ENCODE results near the gene RREB1. TPM values are rescaled to one million over a fixed set of nuclear protein-coding genes. Genes with fewer than 3 reads are reported as not detected.

The RREB1 gene
- total and polyA plus RNA-seq, 2 of the 4 experiments (the other 2 are of a cell fraction) = 8.4 to 14.5 TPM

DNA sequence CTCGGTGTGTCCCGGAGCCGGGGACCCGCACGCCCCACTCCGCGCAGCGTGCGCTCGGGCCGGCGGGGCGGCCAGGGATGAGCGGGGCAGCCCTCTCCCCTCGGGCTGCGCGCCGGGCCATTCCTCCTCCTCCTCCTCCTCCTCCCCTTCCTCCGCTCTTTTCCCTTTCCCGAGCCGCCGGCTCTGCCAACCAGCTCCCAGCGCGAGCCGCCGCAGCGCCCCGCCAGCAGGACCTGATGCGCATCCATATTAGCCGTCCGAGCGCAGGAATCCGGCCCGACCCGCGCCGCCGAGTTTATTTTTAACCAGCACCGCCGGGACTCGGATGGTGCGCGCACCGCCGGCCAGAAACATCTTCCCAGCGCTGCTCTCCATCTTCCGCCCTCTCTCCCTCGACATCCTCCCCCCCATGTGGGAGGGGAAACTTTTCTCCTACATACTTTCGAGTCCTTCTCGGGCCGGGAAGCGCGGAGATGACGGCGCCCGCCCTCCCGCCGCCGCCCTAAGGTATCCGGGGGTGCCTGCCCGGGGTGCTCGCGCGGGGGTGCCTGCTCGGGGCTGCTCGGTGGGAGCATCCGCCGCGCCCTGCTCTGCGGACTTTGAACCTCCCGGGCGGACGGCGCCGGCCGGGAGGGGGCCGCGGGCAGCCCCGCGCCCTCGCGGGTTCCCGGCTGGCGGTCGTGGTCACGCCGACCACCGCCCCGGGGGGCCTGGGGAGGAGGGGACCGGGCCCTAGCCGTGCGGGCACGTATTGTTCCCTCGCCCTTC, 619 bp downstream of the RREB1 start:
- TF ChIP-seq MXI1 (IDR thresholded peaks at IDR 0.05; ENCODE audit: borderline replicate concordance, low read depth, low read length) (no peak; the same call in 1 of the 2 replicates), RAD21 (IDR thresholded peaks at IDR 0.05; ENCODE audit: low read length) (peak; percentile 0; the same call in 1 of the 2 replicates)
- H3K56ac ChIP-seq (ENCODE audit: extremely low read depth, insufficient read depth, low read length) = peak overlapping the region; percentile 89
- H2BK5ac ChIP-seq (ENCODE audit: low read depth, low read length, poor library complexity, severe bottlenecking) = peak overlapping the region; percentile 98
- peak overlapping the region; percentile 98; the same call in 1 of the 2 replicates for H3K23ac ChIP-seq (ENCODE audit: low read depth, low read length)
- peaks cover 39% of the 10 kb centered on the region for H4K20me1 ChIP-seq (ENCODE audit: insufficient read depth, low read length)
- H3K14ac ChIP-seq (replicated peaks; ENCODE audit: low read depth, low read length) = peak overlapping the region; percentile 97
- peak overlapping the region; percentile 98 for H2AK9ac ChIP-seq (replicated peaks; ENCODE audit: low read depth, low read length, poor library complexity)
- POLR2A ChIA-PET (ENCODE audit: unreplicated experiment) = interaction anchor here (0.6 kb wide), 1 partner anchor 219 kb away, joined by 3 read pairs; no protein-coding TSS in a partner anchor
- H2AK5ac ChIP-seq (ENCODE audit: low read depth, low read length) = peak overlapping the region; percentile 86; the same call in 1 of the 2 replicates
- H3K36me3 ChIP-seq (ENCODE audit: control insufficient read depth, insufficient read depth, low read length) = no peaks in the 10 kb centered on the region
- peak overlapping the region; percentile 94 for H3K4ac ChIP-seq (ENCODE audit: low read depth, low read length)
- BruUV-seq (replicated peaks) = no TSS peak
- peak; percentile 49 for DNase-seq
- in situ Hi-C loops (cut with MboI; ENCODE audit: low sequenced_read_pairs) = no loop called here
- WGBS, 2 experiments (ENCODE audit: extremely low coverage in 2 of 2, insufficient read length in 1 of 2) = 0% methylated on average over 17 of the region's 94 CpGs; no CpG with 5 or more reads in 1 of the 2 experiments
- H3K4me1 ChIP-seq (ENCODE audit: control insufficient read depth, insufficient read depth, low read length) = peaks cover 10% of the 10 kb centered on the region
- CTCF ChIA-PET = no interaction called here
- H4K91ac ChIP-seq (ENCODE audit: insufficient read depth, low read depth, low read length) = peak overlapping the region; percentile 96
- peak overlapping the region; percentile 96 for H3K4me3 ChIP-seq (ENCODE audit: insufficient read depth, low read depth, low read length)
- H3K9me1 ChIP-seq (ENCODE audit: insufficient read depth, low read length) = peaks cover 10% of the 10 kb centered on the region
- H3K4me2 ChIP-seq (ENCODE audit: low read depth, low read length) = peak overlapping the region; percentile 58
- peak overlapping the region; percentile 99 for H3K27ac ChIP-seq (ENCODE audit: insufficient read depth, low read length)
- H2BK20ac ChIP-seq (ENCODE audit: low read depth, low read length) = peak overlapping the region; percentile 38; the same call in 1 of the 2 replicates
- H3K18ac ChIP-seq (ENCODE audit: low read depth, low read length) = peak overlapping the region; percentile 92
- H4K8ac ChIP-seq (ENCODE audit: low read depth in 2 of 2, low read length in 2 of 2) = peak overlapping the region; percentile 89 to 96
- no peaks in the 10 kb centered on the region for H3K27me3 ChIP-seq (ENCODE audit: control insufficient read depth, insufficient read depth, low read length)
- dilution Hi-C loops (cut with HindIII; ENCODE audit: low sequenced_read_pairs, unreplicated experiment) = no loop called here
- H2AFZ ChIP-seq (replicated peaks; ENCODE audit: low read length, poor library complexity) = peak overlapping the region; percentile 96
- intact Hi-C loops (cut with micrococcal nuclease) = loop anchor here (2.0 to 10.0 kb wide), 7 partner anchors 28 to 384 kb away; no protein-coding TSS in a partner anchor
- H3K9ac ChIP-seq (ENCODE audit: low read depth, low read length) = peak overlapping the region; percentile 99
- peak overlapping the region; percentile 96 for H4K5ac ChIP-seq (ENCODE audit: low read depth, low read length)
- peaks cover 6 to 19% of the 10 kb centered on the region in 2 experiments; a peak in 3 of 4 replicates for H3K79me1 ChIP-seq (ENCODE audit: low read depth in 1 of 2, low read length in 2 of 2)
- no peaks in the 10 kb centered on the region for H3K9me3 ChIP-seq (ENCODE audit: control insufficient read depth, insufficient read depth, low read length)
- ATAC-seq (ENCODE audit: low read depth) = peak; percentile 43
- peak overlapping the region; percentile 79; the same call in 1 of the 3 replicates for H2BK15ac ChIP-seq (ENCODE audit: low read depth, low read length)
- peak overlapping the region; percentile 87 for H2BK120ac ChIP-seq (ENCODE audit: low read depth, low read length)
